NK-92 (cell line): ENCODE measurements around the gene SVOPL.

Source experiments
- DNase-seq: peaks from one replicate; lab custom pipeline; 2025; ENCODE audit not compliant: unreplicated experiment; lab: John Stamatoyannopoulos, UW

The SVOPL gene

GRCh38 chr7:138662076-138662990, 38.8 kb downstream of the SVOPL start:
- no peak for DNase-seq

GRCh38 chr7:138661069-138661635, 40.0 kb downstream of the SVOPL start:
- DNase-seq = no peak

GRCh38 chr7:138658889-138659288, 42.3 kb downstream of the SVOPL start:
- no peak for DNase-seq

GRCh38 chr7:138657854-138658386, 43.2 kb downstream of the SVOPL start:
- no peak for DNase-seq

- DNase-seq = no peak
These were observed 44.2 kb downstream of the SVOPL start for GRCh38 chr7:138656952-138657351.

- DNase-seq = no peak
These were observed 46.5 kb downstream of the SVOPL start for GRCh38 chr7:138654616-138655015.

- no peak for DNase-seq
These were observed 51.7 kb downstream of the SVOPL start for GRCh38 chr7:138649506-138649905.

- no peak for DNase-seq
These were observed 55.9 kb downstream of the SVOPL start for GRCh38 chr7:138645284-138645683.

GRCh38 chr7:138632826-138633602, 68.1 kb downstream of the SVOPL start:
- no peak for DNase-seq

GRCh38 chr7:138632384-138632783, 68.8 kb downstream of the SVOPL start:
- no peak for DNase-seq

- no peak for DNase-seq
These were observed 71.0 kb downstream of the SVOPL start for GRCh38 chr7:138630059-138630610.

- no peak for DNase-seq
These were observed 73.8 kb downstream of the SVOPL start for GRCh38 chr7:138627361-138627760.

GRCh38 chr7:138626846-138627245, 74.3 kb downstream of the SVOPL start:
- no peak for DNase-seq

GRCh38 chr7:138625849-138626230, 75.3 kb downstream of the SVOPL start:
- no peak for DNase-seq

- DNase-seq = no peak
These were observed 75.9 kb downstream of the SVOPL start for GRCh38 chr7:138625084-138625848.

- no peak for DNase-seq
These were observed 78.3 kb downstream of the SVOPL start for GRCh38 chr7:138622841-138623240.

GRCh38 chr7:138618933-138619332, 82.2 kb downstream of the SVOPL start:
- DNase-seq = no peak

GRCh38 chr7:138618506-138618905, 82.7 kb downstream of the SVOPL start:
- DNase-seq = no peak

- DNase-seq = no peak
These were observed 85.1 kb downstream of the SVOPL start for GRCh38 chr7:138616085-138616484.

- no peak for DNase-seq
These were observed 87.5 kb downstream of the SVOPL start for GRCh38 chr7:138613630-138614029.
